Loucy (cell line): ENCODE results near the gene CHRM2.

Experiments
- H2AFZ ChIP-seq: fragments of 200-600 bp; sonication (generic); 2 replicates; pipeline ENCODE4 v1.6.0; 2016; ENCODE audit warnings: antibody characterized with exemption, mild to moderate bottlenecking, low read length, moderate library complexity
- H3F3A ChIP-seq: fragments of 200-600 bp; 2 replicates; pipeline ENCODE4 v1.6.0; 2016; ENCODE audit warnings: antibody characterized with exemption, low read depth, mild to moderate bottlenecking
- H3K27me3 ChIP-seq: fragments of 200-600 bp; sonication (generic); 2 replicates; pipeline ENCODE4 v1.6.1; 2014; ENCODE audit warnings: low read length, mild to moderate bottlenecking; ENCODE audit not compliant: insufficient read depth, poor library complexity, severe bottlenecking
- H3K36me3 ChIP-seq: fragments of 200-600 bp; sonication (generic); 2 replicates; pipeline ENCODE4 v1.6.1; 2016; ENCODE audit warnings: low read length; ENCODE audit not compliant: insufficient read depth
- H3K4me1 ChIP-seq: fragments of 200-600 bp; sonication (generic); 2 replicates; pipeline ENCODE4 v1.5.1; 2014; ENCODE audit warnings: low read length, mild to moderate bottlenecking; ENCODE audit not compliant: insufficient read depth, poor library complexity, severe bottlenecking
- H3K4me2 ChIP-seq: fragments of 200-600 bp; sonication (generic); 2 replicates; pipeline ENCODE4 v1.6.0; 2014; ENCODE audit warnings: antibody characterized with exemption, low read length, low read depth, mild to moderate bottlenecking; ENCODE audit not compliant: poor library complexity, severe bottlenecking
- H3K4me3 ChIP-seq: fragments of 200-600 bp; sonication (generic); 2 replicates; pipeline ENCODE4 v1.5.1; 2014; ENCODE audit warnings: low read length, mild to moderate bottlenecking, mixed read lengths; ENCODE audit not compliant: poor library complexity, severe bottlenecking
- H3K79me2 ChIP-seq: fragments of 200-600 bp; sonication (generic); 2 replicates; pipeline ENCODE4 v1.6.1; 2014; ENCODE audit warnings: low read length; ENCODE audit not compliant: insufficient read depth
- H3K9ac ChIP-seq: fragments of 200-600 bp; sonication (generic); 2 replicates; pipeline ENCODE4 v1.6.0; 2014; ENCODE audit warnings: mild to moderate bottlenecking, low read depth, low read length, moderate library complexity; ENCODE audit not compliant: poor library complexity, severe bottlenecking
- H3K9me2 ChIP-seq: fragments of 200-600 bp; sonication (generic); replicated peaks from 2 replicates; pipeline ENCODE4 v1.6.1; 2016; ENCODE audit warnings: low read depth, low read length, mixed read lengths
- H3K9me3 ChIP-seq: fragments of 200-600 bp; sonication (generic); 2 replicates; pipeline ENCODE4 v1.6.1; 2014; ENCODE audit warnings: mild to moderate bottlenecking, antibody characterized with exemption, low read length, low read depth; ENCODE audit not compliant: insufficient read depth
- H4K20me1 ChIP-seq: fragments of 200-600 bp; sonication (generic); 2 replicates; pipeline ENCODE4 v1.6.0; 2014; ENCODE audit warnings: antibody characterized with exemption, low read length, mild to moderate bottlenecking; ENCODE audit not compliant: insufficient read depth, poor library complexity, severe bottlenecking
- EZH2phosphoT487 ChIP-seq: fragments of 200-600 bp; IDR thresholded peaks from 2 replicates; pipeline ENCODE4 v1.6.1; 2018; ENCODE audit warnings: antibody characterized with exemption, mild to moderate bottlenecking, moderate library complexity, borderline replicate concordance
- TF ChIP-seq, protein P1 (sequence below): fragments of 200-600 bp; sonication (generic); conservative IDR thresholded peaks from 2 replicates; pipeline ENCODE4 v1.5.1; 2014; ENCODE audit warnings: mild to moderate bottlenecking, antibody characterized with exemption, low read length

Gene CHRM2

DNA sequence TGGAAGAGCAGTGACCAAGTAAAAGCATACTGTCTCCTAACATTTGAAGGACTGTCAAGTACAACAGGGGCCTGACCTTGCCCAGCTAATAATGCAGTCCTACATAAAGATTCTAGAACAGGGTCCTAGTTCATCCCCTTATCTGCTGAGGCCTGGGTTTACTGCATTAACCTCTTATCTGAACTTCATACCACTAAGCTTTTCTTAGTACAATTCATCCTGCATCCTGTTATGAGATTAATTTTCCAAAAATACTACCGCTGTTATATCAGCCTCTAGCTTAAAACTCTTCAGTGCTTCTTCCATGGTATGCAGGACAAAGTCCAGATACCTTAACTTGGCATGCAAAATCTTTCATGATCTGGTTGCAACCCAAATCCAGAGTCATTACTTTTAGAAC lies 72.5 kb downstream of the CHRM2 start:
- H3F3A ChIP-seq = no peaks in the 10 kb centered on the region
- no peak overlapping the region for H2AFZ ChIP-seq
- no peaks in the 10 kb centered on the region for H3K9me2 ChIP-seq
- no peak overlapping the region for H3K4me2 ChIP-seq
- H3K27me3 ChIP-seq = no peaks in the 10 kb centered on the region
- no peaks in the 10 kb centered on the region for H3K79me2 ChIP-seq
- no peaks in the 10 kb centered on the region; the same call in 1 of the 2 replicates for H3K9me3 ChIP-seq
- no peak overlapping the region for H3K9ac ChIP-seq
- no peak for TF ChIP-seq EZH2phosphoT487
- TF ChIP-seq, protein P1, sequence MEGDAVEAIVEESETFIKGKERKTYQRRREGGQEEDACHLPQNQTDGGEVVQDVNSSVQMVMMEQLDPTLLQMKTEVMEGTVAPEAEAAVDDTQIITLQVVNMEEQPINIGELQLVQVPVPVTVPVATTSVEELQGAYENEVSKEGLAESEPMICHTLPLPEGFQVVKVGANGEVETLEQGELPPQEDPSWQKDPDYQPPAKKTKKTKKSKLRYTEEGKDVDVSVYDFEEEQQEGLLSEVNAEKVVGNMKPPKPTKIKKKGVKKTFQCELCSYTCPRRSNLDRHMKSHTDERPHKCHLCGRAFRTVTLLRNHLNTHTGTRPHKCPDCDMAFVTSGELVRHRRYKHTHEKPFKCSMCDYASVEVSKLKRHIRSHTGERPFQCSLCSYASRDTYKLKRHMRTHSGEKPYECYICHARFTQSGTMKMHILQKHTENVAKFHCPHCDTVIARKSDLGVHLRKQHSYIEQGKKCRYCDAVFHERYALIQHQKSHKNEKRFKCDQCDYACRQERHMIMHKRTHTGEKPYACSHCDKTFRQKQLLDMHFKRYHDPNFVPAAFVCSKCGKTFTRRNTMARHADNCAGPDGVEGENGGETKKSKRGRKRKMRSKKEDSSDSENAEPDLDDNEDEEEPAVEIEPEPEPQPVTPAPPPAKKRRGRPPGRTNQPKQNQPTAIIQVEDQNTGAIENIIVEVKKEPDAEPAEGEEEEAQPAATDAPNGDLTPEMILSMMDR = no peak
- no peak overlapping the region for H3K4me3 ChIP-seq
- H4K20me1 ChIP-seq = no peaks in the 10 kb centered on the region
- H3K4me1 ChIP-seq = no peaks in the 10 kb centered on the region
- H3K36me3 ChIP-seq = no peaks in the 10 kb centered on the region

GRCh38 chr7:136941816-136942215 lies 73.4 kb downstream of the CHRM2 start:
- Histone ChIP-seq H3K27me3 (no peaks in the 10 kb centered on the region), H3K4me3 (no peak overlapping the region), H3K4me1 (no peaks in the 10 kb centered on the region), H3K79me2 (no peaks in the 10 kb centered on the region), H2AFZ (no peak overlapping the region), H4K20me1 (no peaks in the 10 kb centered on the region), H3K36me3 (no peaks in the 10 kb centered on the region), H3K9me3 (no peaks in the 10 kb centered on the region; the same call in 1 of the 2 replicates), H3K9ac (no peak overlapping the region), H3K4me2 (no peak overlapping the region), H3F3A (no peaks in the 10 kb centered on the region), H3K9me2 (no peaks in the 10 kb centered on the region)
- no peak for TF ChIP-seq EZH2phosphoT487
- TF ChIP-seq, protein P1 = no peak

DNA sequence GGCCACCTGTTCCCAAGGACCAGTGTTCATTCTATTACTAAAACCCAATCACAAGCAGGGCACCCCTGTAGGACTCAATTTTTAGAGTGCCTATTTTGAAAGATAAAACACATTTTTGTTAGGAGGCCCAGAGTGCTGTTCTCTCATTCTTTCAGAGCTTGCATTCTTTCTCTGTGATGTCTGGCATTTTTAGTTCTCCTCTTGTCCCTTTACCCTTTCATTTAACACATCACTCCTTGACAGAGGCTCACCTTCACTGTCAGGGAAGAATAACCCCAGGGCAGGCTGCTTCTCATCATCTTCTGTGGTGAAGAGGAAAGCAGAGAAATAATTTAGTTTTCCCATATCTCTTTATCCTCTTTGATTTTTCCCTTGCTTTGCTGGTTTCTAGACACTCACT lies 73.9 kb downstream of the CHRM2 start:
- no peak overlapping the region for H3K4me2 ChIP-seq
- no peak overlapping the region for H2AFZ ChIP-seq
- H3K9me3 ChIP-seq = no peaks in the 10 kb centered on the region; the same call in 1 of the 2 replicates
- H3F3A ChIP-seq = no peaks in the 10 kb centered on the region
- TF ChIP-seq, protein P1 = no peak
- TF ChIP-seq EZH2phosphoT487 = no peak
- H3K79me2 ChIP-seq = no peaks in the 10 kb centered on the region
- no peaks in the 10 kb centered on the region for H3K27me3 ChIP-seq
- no peaks in the 10 kb centered on the region for H4K20me1 ChIP-seq
- H3K4me3 ChIP-seq = no peak overlapping the region
- no peak overlapping the region for H3K9ac ChIP-seq
- no peaks in the 10 kb centered on the region for H3K36me3 ChIP-seq
- no peaks in the 10 kb centered on the region for H3K9me2 ChIP-seq
- H3K4me1 ChIP-seq = no peaks in the 10 kb centered on the region
